SK-N-MC (cell line): ENCODE data around the gene CLTC.

ENCODE experiments used
- DNase-seq: peaks from one replicate; pipeline ENCODE4 v3.0.0-alpha.2; 2011; ENCODE audit warnings: low read depth, low spot score
- H3K27ac ChIP-seq: fragments of 200-600 bp; sonication (generic); 2 replicates; pipeline ENCODE4 v1.5.1; 2016; ENCODE audit warnings: mixed run types
- H3K36me3 ChIP-seq: fragments of 200-600 bp; sonication (generic); 2 replicates; pipeline ENCODE4 v1.6.1; 2017; ENCODE audit warnings: antibody characterized with exemption, low read length, mixed read lengths; ENCODE audit not compliant: insufficient read depth
- H3K4me3 ChIP-seq: fragments of 200-600 bp; sonication (generic); 2 replicates; pipeline ENCODE4 v1.5.1; 2016
- H3K9ac ChIP-seq: fragments of 200-600 bp; sonication (generic); 2 replicates; pipeline ENCODE4 v1.8.0; 2017; ENCODE audit warnings: mixed run types, mixed read lengths; ENCODE audit not compliant: insufficient read length
- H3K9me3 ChIP-seq: fragments of 200-600 bp; sonication (generic); 2 replicates; pipeline ENCODE4 v1.6.1; 2017; ENCODE audit warnings: low read depth, mild to moderate bottlenecking, antibody characterized with exemption, low read length, moderate library complexity, mixed read lengths
- EZH2 ChIP-seq: fragments of 200-600 bp; sonication (generic); IDR thresholded peaks from one replicate; pipeline ENCODE4 v1.6.1; 2017; ENCODE audit warnings: antibody characterized with exemption
- FOXP2 ChIP-seq: optimal IDR thresholded peaks from 2 replicates; pipeline ENCODE3; 2011; ENCODE audit warnings: mild to moderate bottlenecking, moderate library complexity; ENCODE audit not compliant: insufficient read depth; ENCODE audit errors: extremely low read length, control extremely low read depth
- POLR2AphosphoS5 ChIP-seq: IDR thresholded peaks from 2 replicates; pipeline ENCODE4 v1.6.1; 2012; ENCODE audit warnings: mild to moderate bottlenecking, low read depth, low read length, borderline replicate concordance

CLTC gene

GRCh38 chr17:59684967-59685366, 65.3 kb downstream of the CLTC start:
- TF ChIP-seq FOXP2, result no peak
- TF ChIP-seq EZH2, result no peak
- TF ChIP-seq POLR2AphosphoS5, result no peak

GRCh38 chr17:59688008-59688407, 68.3 kb downstream of the CLTC start:
- peak overlapping the region; percentile 35 for H3K9ac ChIP-seq
- DNase-seq, result no peak
- TF ChIP-seq POLR2AphosphoS5, result no peak
- TF ChIP-seq EZH2, result no peak
- TF ChIP-seq FOXP2, result no peak
- no peak overlapping the region for H3K4me3 ChIP-seq
- H3K36me3 ChIP-seq, result peaks cover 94% of the 10 kb centered on the region
- H3K27ac ChIP-seq, result peak overlapping the region; percentile 52; the same call in 1 of the 2 replicates
- H3K9me3 ChIP-seq, result no peaks in the 10 kb centered on the region

More at GRCh38 chr17:59684967-59685366, 65.3 kb downstream of the CLTC start:
- H3K9me3 ChIP-seq, result no peaks in the 10 kb centered on the region
- H3K27ac ChIP-seq, result no peak overlapping the region
- H3K9ac ChIP-seq, result no peak overlapping the region
- H3K4me3 ChIP-seq, result no peak overlapping the region
- peaks cover 99% of the 10 kb centered on the region for H3K36me3 ChIP-seq
- no peak for DNase-seq

GRCh38 chr17:59688496-59688895, 68.8 kb downstream of the CLTC start:
- H3K27ac ChIP-seq, result peak overlapping the region; percentile 52

GRCh38 chr17:59693582-59693981, 73.9 kb downstream of the CLTC start:
- no peak for DNase-seq
- peak overlapping the region; percentile 91 for H3K27ac ChIP-seq
- no peak overlapping the region for H3K9ac ChIP-seq

More at GRCh38 chr17:59688496-59688895, 68.8 kb downstream of the CLTC start:
- TF ChIP-seq EZH2 (no peak), POLR2AphosphoS5 (no peak), FOXP2 (no peak)
- Histone ChIP-seq H3K9ac (peak overlapping the region; percentile 35), H3K4me3 (no peak overlapping the region), H3K9me3 (no peaks in the 10 kb centered on the region), H3K36me3 (peaks cover 93% of the 10 kb centered on the region)
- no peak for DNase-seq

GRCh38 chr17:59694344-59694743, 74.6 kb downstream of the CLTC start:
- no peaks in the 10 kb centered on the region for H3K9me3 ChIP-seq
- no peak overlapping the region for H3K9ac ChIP-seq
- peaks cover 94% of the 10 kb centered on the region for H3K36me3 ChIP-seq
- DNase-seq, result no peak
- TF ChIP-seq EZH2 (no peak), FOXP2 (no peak), POLR2AphosphoS5 (no peak; the same call in 1 of the 2 replicates)
- peak overlapping the region; percentile 91 for H3K27ac ChIP-seq
- no peak overlapping the region for H3K4me3 ChIP-seq

More at GRCh38 chr17:59693582-59693981, 73.9 kb downstream of the CLTC start:
- Histone ChIP-seq H3K4me3 (no peak overlapping the region), H3K9me3 (no peaks in the 10 kb centered on the region), H3K36me3 (peaks cover 94% of the 10 kb centered on the region)
- TF ChIP-seq FOXP2, result no peak
- TF ChIP-seq EZH2, result no peak
- no peak for TF ChIP-seq POLR2AphosphoS5

- no peaks in the 10 kb centered on the region for H3K9me3 ChIP-seq
- H3K27ac ChIP-seq, result peak overlapping the region; percentile 91
- no peak overlapping the region for H3K4me3 ChIP-seq
- peaks cover 94% of the 10 kb centered on the region for H3K36me3 ChIP-seq
- peak overlapping the region; percentile 57 for H3K9ac ChIP-seq
- TF ChIP-seq FOXP2, result no peak
- no peak for DNase-seq
These were observed 76.4 kb downstream of the CLTC start for GRCh38 chr17:59695945-59696681.

GRCh38 chr17:59696682-59697277, 77.1 kb downstream of the CLTC start:
- H3K9me3 ChIP-seq, result no peaks in the 10 kb centered on the region
- H3K36me3 ChIP-seq, result peaks cover 94% of the 10 kb centered on the region
- H3K27ac ChIP-seq, result peak overlapping the region; percentile 91
- DNase-seq, result no peak
- H3K4me3 ChIP-seq, result no peak overlapping the region
- peak overlapping the region; percentile 57 for H3K9ac ChIP-seq
- TF ChIP-seq EZH2 (no peak), POLR2AphosphoS5 (peak; percentile 32; the same call in 1 of the 2 replicates), FOXP2 (no peak)

- Histone ChIP-seq H3K4me3 (no peak overlapping the region), H3K36me3 (peaks cover 96% of the 10 kb centered on the region), H3K9ac (no peak overlapping the region), H3K9me3 (no peaks in the 10 kb centered on the region), H3K27ac (no peak overlapping the region)
- DNase-seq, result no peak
- TF ChIP-seq EZH2 (no peak), POLR2AphosphoS5 (0 out of 2 replicates have a peak, but pooled peaks have one; percentile 9), FOXP2 (no peak)
These were observed 78.4 kb downstream of the CLTC start for GRCh38 chr17:59698143-59698542.
